Measurements from ENCODE around the gene RMDN3. TPM values are rescaled to one million over a fixed set of nuclear protein-coding genes. Genes with fewer than 3 reads are reported as not detected.
A peak's percentile ranks its signal among the peaks of the same experiment; 100 is the strongest.

The RMDN3 gene
- total and polyA plus RNA-seq, 2 of the 13 experiments (the other 11 are each of a cell fraction or from before 2014, with no cell fraction given) = 16.8 to 19.5 TPM

DNA sequence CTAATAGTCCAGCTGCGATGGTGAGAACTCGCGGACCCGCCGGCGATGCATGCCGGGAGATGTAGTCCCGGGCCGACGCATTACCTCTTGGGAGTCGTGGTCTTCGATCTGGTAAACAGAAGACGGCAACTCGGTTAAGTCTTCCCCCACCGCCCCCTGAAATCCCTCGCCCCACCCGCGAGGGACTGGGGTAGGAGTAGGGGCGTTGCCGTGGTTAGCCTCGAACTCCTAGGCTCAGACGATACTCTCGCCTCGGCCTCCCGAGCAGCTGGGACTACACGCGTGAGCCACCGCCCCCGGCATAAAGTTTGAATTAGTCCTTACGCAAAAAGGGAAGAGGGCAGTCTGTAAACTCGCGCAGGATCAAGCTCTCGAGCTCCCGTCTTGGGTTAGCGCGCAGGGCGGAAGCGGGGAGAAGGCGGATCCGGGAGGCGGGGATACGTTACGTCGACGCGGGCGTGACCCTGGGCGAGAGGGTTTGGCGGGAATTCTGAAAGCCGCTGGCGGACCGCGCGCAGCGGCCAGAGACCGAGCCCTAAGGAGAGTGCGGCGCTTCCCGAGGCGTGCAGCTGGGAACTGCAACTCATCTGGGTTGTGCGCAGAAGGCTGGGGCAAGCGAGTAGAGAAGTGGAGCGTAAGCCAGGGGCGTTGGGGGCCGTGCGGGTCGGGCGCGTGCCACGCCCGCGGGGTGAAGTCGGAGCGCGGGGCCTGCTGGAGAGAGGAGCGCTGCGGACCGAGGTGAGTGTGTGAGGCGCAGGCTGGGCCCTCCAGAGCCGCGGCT is 60.2 kb downstream of the RMDN3 start, which contains the start of gene RAD51 (continued):
- TF ChIP-seq ZNF230 (CRISPR knock-in tag; IDR thresholded peaks at IDR 0.05) (peak; percentile 72; the same call in 1 of the 2 replicates), NCOA5 (CRISPR knock-in tag; IDR thresholded peaks at IDR 0.05) (no peak), ZNF615 (CRISPR knock-in tag; IDR thresholded peaks at IDR 0.05; ENCODE audit: borderline replicate concordance) (no peak; the same call in 1 of the 2 replicates), RAD51 (IDR thresholded peaks at IDR 0.05; ENCODE audit: borderline replicate concordance) (no peak), GATAD2A (CRISPR knock-in tag; IDR thresholded peaks at IDR 0.05) (no peak; the same call in 1 of the 2 replicates), SKI (IDR thresholded peaks at IDR 0.05; ENCODE audit: partially characterized antibody) (no peak), CBX1 (IDR thresholded peaks at IDR 0.05; ENCODE audit: low read depth) (no peak), ZNF75D (CRISPR knock-in tag; IDR thresholded peaks at IDR 0.05; ENCODE audit: borderline replicate concordance) (no peak), ZNF546 (CRISPR knock-in tag; conservative IDR thresholded peaks at IDR 0.05) (no peak; the same call in 1 of the 2 replicates), ZNF234 (CRISPR knock-in tag; conservative IDR thresholded peaks at IDR 0.05) (no peak), ELF1 (CRISPR knock-in tag; IDR thresholded peaks at IDR 0.05) (peak; percentile 94), ZNF138 (CRISPR knock-in tag; IDR thresholded peaks at IDR 0.05; ENCODE audit: low read depth) (0 out of 2 replicates have a peak, but pooled peaks have one; percentile 64), ZSCAN30 (CRISPR knock-in tag; IDR thresholded peaks at IDR 0.05) (peak; percentile 77; the same call in 1 of the 2 replicates), JUN (CRISPR knock-in tag; IDR thresholded peaks at IDR 0.05) (no peak; the same call in 1 of the 2 replicates), HMG20A (CRISPR knock-in tag; IDR thresholded peaks at IDR 0.05; ENCODE audit: borderline replicate concordance) (no peak), ZFP37 (CRISPR knock-in tag; IDR thresholded peaks at IDR 0.05; ENCODE audit: borderline replicate concordance) (peak; percentile 36; the same call in 1 of the 2 replicates), ATAD3A (CRISPR knock-in tag; IDR thresholded peaks at IDR 0.05) (no peak), PAWR (CRISPR knock-in tag; IDR thresholded peaks at IDR 0.05; ENCODE audit: borderline replicate concordance) (no peak), BHLHE40 (IDR thresholded peaks at IDR 0.05; ENCODE audit: low read length) (peak; percentile 3; the same call in 1 of the 2 replicates), EZH2 (conservative IDR thresholded peaks at IDR 0.05; ENCODE audit: low read depth, low read length) (no peak), SIX4 (CRISPR knock-in tag; IDR thresholded peaks at IDR 0.05) (no peak), CBFB (CRISPR knock-in tag; IDR thresholded peaks at IDR 0.05) (0 out of 2 replicates have a peak, but pooled peaks have one; percentile 10), TSC22D2 (CRISPR knock-in tag; IDR thresholded peaks at IDR 0.05; ENCODE audit: borderline replicate concordance) (no peak), ZNF263 (CRISPR knock-in tag; IDR thresholded peaks at IDR 0.05) (peak; percentile 19), ZNF160 (CRISPR knock-in tag; IDR thresholded peaks at IDR 0.05) (0 out of 2 replicates have a peak, but pooled peaks have one; percentile 35), CC2D1A (CRISPR knock-in tag; IDR thresholded peaks at IDR 0.05) (no peak), ZNF224 (CRISPR knock-in tag; IDR thresholded peaks at IDR 0.05) (peak; percentile 78), ZNF83 (CRISPR knock-in tag; IDR thresholded peaks at IDR 0.05; ENCODE audit: borderline replicate concordance) (no peak), NFATC3 (CRISPR knock-in tag; IDR thresholded peaks at IDR 0.05) (no peak; the same call in 1 of the 2 replicates)
- TF ChIP-seq, protein P1, sequence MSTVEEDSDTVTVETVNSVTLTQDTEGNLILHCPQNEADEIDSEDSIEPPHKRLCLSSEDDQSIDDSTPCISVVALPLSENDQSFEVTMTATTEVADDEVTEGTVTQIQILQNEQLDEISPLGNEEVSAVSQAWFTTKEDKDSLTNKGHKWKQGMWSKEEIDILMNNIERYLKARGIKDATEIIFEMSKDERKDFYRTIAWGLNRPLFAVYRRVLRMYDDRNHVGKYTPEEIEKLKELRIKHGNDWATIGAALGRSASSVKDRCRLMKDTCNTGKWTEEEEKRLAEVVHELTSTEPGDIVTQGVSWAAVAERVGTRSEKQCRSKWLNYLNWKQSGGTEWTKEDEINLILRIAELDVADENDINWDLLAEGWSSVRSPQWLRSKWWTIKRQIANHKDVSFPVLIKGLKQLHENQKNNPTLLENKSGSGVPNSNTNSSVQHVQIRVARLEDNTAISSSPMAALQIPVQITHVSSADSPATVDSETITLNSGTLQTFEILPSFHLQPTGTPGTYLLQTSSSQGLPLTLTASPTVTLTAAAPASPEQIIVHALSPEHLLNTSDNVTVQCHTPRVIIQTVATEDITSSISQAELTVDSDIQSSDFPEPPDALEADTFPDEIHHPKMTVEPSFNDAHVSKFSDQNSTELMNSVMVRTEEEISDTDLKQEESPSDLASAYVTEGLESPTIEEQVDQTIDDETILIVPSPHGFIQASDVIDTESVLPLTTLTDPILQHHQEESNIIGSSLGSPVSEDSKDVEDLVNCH (CRISPR knock-in tag; IDR thresholded peaks at IDR 0.05) = no peak
- TF ChIP-seq, protein P2, sequence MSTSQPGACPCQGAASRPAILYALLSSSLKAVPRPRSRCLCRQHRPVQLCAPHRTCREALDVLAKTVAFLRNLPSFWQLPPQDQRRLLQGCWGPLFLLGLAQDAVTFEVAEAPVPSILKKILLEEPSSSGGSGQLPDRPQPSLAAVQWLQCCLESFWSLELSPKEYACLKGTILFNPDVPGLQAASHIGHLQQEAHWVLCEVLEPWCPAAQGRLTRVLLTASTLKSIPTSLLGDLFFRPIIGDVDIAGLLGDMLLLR (CRISPR knock-in tag; IDR thresholded peaks at IDR 0.05) = peak; percentile 92

All from HepG2 (cell line).